NOMO-1 (cell line): ENCODE results near the gene DDX59.
A peak's percentile ranks its signal among the peaks of the same experiment; 100 is the strongest.

ENCODE experiments used
- DNase-seq, 2 experiments: peaks; one replicate each; lab custom pipeline; 2025; ENCODE audit not compliant: unreplicated experiment in 2 of 2; lab: John Stamatoyannopoulos, UW

The DDX59 gene

DNA sequence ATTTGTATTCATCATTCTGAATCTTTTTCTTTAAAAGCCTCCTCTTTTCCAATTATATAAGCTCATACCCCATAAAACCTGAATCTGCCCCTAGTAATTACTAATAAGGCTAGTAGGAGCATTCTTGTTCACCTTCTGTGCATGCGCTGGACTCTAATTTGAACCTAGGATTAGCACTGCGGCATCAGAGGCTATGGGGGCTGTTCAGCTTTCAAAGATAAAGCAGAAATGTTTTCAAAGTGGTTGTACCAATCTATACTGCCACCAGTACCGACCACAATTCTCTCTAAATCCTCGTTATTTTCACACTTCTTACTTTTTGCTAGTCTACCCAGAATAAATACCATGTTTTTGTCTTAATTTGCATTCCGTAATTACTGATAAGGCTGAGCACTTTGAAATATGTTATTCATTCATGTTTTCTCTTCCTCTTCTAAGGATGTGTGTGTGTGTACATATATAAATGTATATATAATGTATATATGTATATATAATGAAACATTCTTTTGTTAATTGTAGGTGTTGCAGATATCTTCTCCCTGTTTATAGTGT, 1.6 kb upstream of the DDX59 start:
- DNase-seq = no peak

DNA sequence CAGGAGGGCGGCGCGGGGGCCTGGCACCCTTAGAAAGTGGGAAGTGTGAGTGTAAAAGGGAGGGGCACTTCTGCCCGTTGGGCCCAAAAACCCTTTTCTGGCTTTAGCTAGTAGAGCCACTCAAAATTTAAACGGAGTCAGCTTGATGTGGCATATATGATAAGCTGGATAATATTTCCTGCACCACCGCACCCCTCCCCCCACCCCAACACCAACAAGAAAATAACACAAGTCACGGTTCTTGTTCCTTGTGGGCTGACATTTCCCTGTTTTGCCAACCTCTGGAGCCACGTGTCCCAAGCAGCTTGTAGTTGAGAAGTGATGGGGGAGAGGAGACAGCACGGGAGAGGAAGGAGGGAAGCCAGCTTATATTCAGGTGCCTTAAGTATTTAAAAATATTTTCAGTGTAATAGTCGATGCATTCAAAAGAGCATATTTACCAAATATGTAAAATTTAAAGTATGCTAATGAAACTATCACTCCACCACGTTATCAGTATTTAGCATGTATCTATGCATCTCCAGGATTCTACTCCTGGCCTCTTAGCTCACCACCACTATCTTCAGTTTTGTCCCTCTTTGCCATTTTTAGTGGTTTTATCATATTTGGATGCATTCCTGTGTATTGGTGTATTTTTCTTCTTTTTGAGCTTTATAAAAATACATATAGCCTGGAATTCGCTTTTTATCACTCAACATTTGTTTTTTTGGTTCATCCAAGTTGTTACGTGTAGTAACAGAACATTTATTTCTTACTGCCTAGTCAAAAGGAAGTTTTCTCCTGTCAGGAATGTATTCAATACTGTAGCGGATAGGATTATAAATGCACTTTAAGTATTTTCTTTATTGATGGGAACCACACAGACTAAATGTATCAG, 773 bp upstream of the DDX59 start:
- peak; percentile 79 to 81 for DNase-seq

DNA sequence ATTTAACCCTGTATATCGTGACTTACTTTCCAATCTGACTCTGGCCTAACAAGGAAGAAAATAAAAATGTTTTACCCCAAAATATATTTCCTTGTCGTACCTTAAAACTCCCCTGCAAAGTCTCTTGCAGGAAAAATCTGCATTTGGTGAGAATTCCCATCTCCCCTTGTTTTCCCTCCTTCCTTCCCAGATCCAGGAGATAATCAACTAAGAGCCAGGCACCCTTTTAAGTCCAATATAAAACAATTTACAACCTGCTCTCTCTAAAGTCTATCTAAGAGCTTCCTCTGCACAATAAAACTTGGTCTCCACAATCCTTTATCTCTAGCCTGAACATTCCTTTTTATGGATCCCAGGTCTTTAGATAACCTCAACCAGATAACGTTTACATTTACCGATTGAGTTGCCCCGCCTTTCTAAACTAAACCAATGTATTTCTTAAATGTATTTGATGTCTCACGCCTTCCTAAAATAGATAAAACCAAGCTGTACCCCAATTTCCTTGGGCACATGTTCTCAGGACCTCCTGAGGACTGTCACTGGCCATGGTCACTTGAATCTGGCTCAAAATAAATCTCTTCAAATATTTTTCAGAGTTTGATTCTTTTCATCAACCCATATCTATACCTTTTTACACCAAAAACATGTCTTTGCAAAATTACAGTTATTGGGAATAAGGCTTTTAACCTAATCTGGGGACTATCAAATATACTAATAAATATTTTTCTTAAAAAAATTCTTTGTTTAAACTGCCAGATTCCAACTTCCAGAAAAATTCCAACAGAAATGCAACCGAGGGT, 993 bp downstream of the DDX59 start:
- no peak for DNase-seq

- DNase-seq = no peak
These were observed 3.4 kb downstream of the DDX59 start for GRCh38 chr1:200666309-200666708.

DNA sequence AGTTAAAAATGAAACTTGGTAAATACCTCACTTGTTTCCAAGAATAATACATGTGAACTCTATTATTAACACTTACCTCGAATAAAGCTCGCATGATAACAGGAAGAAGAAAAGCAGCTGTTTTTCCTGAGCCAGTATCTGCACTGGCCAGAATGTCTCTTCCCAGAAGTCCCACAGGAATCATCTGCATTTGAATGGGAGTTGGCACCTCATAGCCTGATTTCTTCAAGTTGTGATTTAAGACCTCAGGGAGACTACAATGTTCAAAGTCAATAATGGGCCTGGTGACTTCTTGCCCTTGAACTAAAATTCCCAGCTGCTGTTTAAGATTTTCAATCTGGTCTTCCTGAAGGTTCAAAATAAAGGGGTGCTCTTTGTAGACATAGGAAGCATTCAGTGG, 3.8 kb downstream of the DDX59 start:
- no peak for DNase-seq

- no peak for DNase-seq
These were observed 9.0 kb downstream of the DDX59 start for GRCh38 chr1:200660719-200661118.

DNA sequence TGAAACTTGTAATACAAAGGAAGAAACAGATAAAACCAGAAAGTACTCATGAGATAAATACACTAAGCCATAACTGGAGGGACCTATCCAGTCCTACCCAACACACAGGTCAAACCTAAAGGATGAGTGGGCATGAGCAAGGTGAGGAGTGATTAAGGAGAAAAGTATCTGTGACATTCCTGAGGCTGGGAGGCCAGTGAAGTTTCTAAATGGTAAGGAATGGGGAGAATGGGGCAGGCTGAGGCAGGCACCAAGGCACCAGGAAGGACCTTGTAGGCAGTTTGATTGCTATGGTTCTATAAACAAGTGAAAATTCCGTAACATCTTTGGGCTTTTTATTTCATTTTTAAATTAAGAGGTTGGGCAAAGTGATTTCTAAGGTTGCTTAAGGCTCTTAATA, 10.4 kb downstream of the DDX59 start:
- no peak for DNase-seq

- no peak for DNase-seq
These were observed 11.5 kb downstream of the DDX59 start for GRCh38 chr1:200658037-200658818.

GRCh38 chr1:200654660-200655059, 15.0 kb downstream of the DDX59 start:
- peak in 1 of 2 experiments; percentile 27 for DNase-seq

- no peak for DNase-seq
These were observed 16.7 kb downstream of the DDX59 start for GRCh38 chr1:200653022-200653462.

DNA sequence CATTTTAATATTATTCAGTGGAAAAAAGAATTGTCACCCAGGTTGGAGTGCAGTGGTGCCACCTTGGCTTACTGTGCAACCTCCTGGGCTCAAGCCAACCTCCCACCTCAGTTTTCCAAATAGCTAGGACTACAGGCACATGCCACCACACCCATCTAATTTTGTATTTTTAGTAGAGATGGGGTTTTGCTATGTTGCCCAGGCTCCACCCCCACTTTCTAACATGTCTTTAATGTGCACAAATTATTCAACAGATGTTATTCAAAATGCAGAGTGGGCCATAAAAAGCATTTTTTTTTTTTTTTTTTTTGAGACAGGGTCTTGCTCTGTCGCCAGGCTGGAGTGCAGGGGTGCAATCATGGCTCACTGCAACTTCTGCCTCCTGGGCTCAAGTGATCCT, 17.3 kb downstream of the DDX59 start:
- no peak for DNase-seq

DNA sequence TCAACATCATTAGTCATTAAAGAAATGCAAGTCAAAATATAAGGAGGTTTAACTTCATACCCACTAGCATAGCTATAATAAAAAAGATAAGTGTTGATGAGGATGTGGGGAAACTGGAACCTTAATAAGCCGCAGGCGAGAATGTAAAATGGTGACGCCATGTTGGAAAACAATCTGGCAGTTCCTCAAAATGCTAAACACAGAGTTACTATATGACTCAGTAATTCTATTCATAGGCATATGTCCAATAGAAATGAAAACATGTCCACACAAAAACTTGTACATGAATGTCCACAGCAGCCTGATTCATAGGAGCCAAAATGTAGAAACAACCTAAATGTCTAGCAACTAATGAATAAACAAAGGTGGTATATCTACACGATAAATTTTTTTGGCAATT, 23.2 kb downstream of the DDX59 start:
- DNase-seq = peak; percentile 58 to 89

GRCh38 chr1:200644021-200644420, 25.7 kb downstream of the DDX59 start:
- no peak for DNase-seq

DNA sequence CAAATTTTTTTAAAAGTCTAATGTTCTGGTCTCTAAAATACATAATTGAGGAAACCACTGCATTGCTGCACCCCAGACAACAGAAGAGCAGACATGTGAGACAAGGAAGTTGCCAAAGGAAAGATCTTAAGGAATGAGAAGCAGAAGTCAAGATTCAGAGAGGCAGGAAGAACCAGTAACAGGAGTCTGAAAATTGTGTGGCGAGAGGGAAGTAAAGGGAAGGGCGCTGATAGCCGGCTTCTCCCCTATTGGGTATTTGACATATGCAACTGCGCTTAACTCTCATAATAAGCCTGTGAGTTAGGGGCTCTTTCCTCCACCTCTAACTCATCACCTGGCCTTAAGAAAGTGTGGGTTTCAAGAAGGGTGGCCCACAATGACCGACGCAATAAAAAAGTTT, 27.2 kb downstream of the DDX59 start:
- peak; percentile 29 to 37 for DNase-seq

- DNase-seq = peak in 1 of 2 experiments; percentile 16
These were observed 28.7 kb downstream of the DDX59 start for GRCh38 chr1:200640963-200641401.

GRCh38 chr1:200640373-200640962, 29.2 kb downstream of the DDX59 start:
- peak in 1 of 2 experiments; percentile 35 for DNase-seq

DNA sequence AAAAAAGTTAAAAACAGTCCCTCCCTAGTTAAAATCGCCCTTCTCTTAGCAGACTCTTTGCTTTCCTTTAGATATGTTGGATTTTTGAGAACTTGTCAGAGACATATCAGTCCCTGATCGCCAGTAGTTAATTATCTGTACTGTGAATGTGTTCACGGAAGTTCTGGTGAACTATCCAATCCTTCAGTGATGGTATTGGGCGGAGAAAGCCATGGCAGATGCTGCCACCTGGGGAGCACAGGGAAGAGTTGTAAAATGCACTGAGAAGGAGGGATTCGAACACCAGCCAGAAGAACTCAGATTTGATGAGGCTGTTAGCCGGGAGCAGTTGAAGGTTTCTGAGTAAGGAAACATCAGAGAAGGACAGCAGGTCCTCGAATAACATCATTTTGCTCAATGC, 31.6 kb downstream of the DDX59 start:
- DNase-seq = no peak

DNA sequence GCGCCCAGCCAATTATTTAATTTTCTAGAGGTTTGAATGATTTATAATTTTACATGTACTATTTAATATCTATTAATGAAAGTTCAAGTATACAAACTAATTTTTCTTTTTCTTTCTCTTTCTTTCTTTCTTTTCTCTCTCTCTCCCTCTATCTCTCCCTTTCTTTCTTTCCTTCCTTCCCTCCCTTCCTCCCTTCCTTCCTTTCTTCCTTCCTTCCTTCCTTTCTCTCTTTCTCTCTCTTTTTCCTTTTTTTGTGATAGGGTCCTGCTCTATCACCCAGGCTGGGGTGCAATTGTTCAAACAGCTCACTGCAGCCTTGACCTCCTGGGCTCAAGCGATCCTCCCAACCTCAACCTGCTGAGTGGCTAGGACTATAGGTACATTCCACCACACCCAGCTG, 33.0 kb downstream of the DDX59 start:
- no peak for DNase-seq

DNA sequence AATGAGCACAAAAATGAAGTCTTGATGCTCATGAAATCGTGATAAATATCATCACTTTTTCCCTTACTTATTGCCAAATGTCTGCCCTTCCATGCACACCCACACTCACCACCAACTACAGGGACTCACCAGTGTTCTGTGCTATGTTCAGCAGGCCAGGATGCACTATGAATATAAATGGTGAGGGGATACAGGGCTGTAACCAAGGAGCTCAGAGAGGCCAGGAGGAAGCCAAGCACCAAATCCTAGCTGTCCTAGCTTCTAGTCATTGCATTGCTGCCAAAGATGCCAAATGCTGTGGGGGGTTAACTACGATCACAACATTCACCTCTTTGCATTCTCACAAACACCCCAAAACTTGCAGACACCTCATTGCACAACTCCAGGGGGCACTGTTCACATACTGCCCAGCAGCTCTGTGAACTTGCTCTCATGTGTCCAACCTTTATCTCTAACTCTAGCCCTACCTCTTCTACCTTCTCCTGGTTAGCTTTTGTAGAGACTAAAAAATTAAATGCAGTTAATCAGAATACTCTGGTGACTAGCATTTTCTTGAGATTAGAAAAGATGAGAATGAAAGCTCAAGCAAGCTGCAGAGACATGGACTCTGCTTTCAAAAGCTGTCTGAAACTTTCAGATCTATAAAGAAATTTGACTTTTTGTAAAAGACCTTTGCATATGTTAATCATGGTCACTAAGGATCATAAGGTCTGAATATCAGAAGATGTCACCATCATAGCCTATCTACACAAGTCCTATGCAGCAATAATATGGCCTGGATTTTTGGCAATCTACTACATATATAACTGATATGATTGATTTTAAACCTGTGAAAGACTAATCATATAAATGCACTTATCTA, 35.2 kb downstream of the DDX59 start:
- no peak for DNase-seq
